ENCODE measurements around the gene BTRC. TPM values are rescaled to one million over a fixed set of nuclear protein-coding genes. Genes with fewer than 3 reads are reported as not detected.

BTRC gene
- total RNA-seq, 1 experiment from 2014 or later: 29.1 TPM

- peak; percentile 27 for ATAC-seq
- ChIA-PET CTCF (no interaction called here), RAD21 (ENCODE audit: low non-redundant PET in 1 of 2, low total read pairs in 2 of 2, uncharacterized antibody in 2 of 2, unreplicated experiment in 2 of 2) (interaction anchor here in 1 of 2 experiments (1.5 kb wide), 1 partner anchor 216 kb away, joined by 4 read pairs; no protein-coding TSS in a partner anchor), POLR2A (interaction anchor here (0.8 kb wide), 1 partner anchor 13 kb away, joined by 3 read pairs; no protein-coding TSS in a partner anchor)
- Histone ChIP-seq H3K9ac (ENCODE audit: low read length) (peak overlapping the region; percentile 86), H3K4me1 (ENCODE audit: control insufficient read depth in 1 of 2, insufficient read depth in 2 of 2, low read length in 2 of 2) (peaks cover 10 to 30% of the 10 kb centered on the region in 2 experiments; a peak in 3 of 4 replicates), H3K79me2 (ENCODE audit: insufficient read depth, low read length) (peaks cover 28% of the 10 kb centered on the region), H4K20me1 (ENCODE audit: insufficient read depth) (no peaks in the 10 kb centered on the region), H3K9me3 (ENCODE audit: control insufficient read depth in 1 of 2, insufficient read depth in 1 of 2, low read depth in 1 of 2, low read length in 2 of 2) (no peaks in the 10 kb centered on the region), H3K27me3 (ENCODE audit: insufficient read depth, low read length) (no peaks in the 10 kb centered on the region), H3K36me3 (ENCODE audit: control insufficient read depth in 1 of 2, insufficient read depth in 2 of 2, low read length in 2 of 2) (no peaks in the 10 kb centered on the region), H2AFZ (ENCODE audit: low read depth, low read length, poor library complexity, severe bottlenecking) (no peak overlapping the region), H3K4me2 (ENCODE audit: low read length) (peak overlapping the region; percentile 92), H3K9me2 (ENCODE audit: insufficient read depth) (no peaks in the 10 kb centered on the region), H3K4me3 (replicated peaks in 1 of 2; ENCODE audit: low read depth in 1 of 2, low read length in 2 of 2) (peak overlapping the region; percentile 86 to 93), H3K27ac (ENCODE audit: low read depth, low read length) (peak overlapping the region; percentile 63)
- intact Hi-C loops (cut with micrococcal nuclease): no loop called here
- BruUV-seq (replicated peaks): no TSS peak
- TF ChIP-seq ZFX (IDR thresholded peaks at IDR 0.05): peak; percentile 86
- TF ChIP-seq YY1 (IDR thresholded peaks at IDR 0.05; ENCODE audit: extremely low read depth, insufficient replicate concordance, low read depth, low read length): peak; percentile 48
- TF ChIP-seq CTCF (IDR thresholded peaks at IDR 0.05 in 2 of 3, conservative IDR thresholded peaks at IDR 0.05 in 1 of 3; ENCODE audit: borderline replicate concordance in 1 of 3, insufficient read depth in 1 of 3, low read depth in 2 of 3, low read length in 2 of 3): 0 out of 6 replicates have a peak, but pooled peaks of 1 of the 3 experiments have one; percentile 11
- no peak for TF ChIP-seq RAD21 (IDR thresholded peaks at IDR 0.05; ENCODE audit: low read depth)
- no peak for TF ChIP-seq FOSL1 (IDR thresholded peaks at IDR 0.05; ENCODE audit: low read depth)
- TF ChIP-seq ELF1 (IDR thresholded peaks at IDR 0.05; ENCODE audit: borderline replicate concordance, low read depth): no peak
- no peak for TF ChIP-seq EZH2phosphoT487 (IDR thresholded peaks at IDR 0.05; ENCODE audit: borderline replicate concordance)
- TF ChIP-seq MAX (IDR thresholded peaks at IDR 0.05): 0 out of 2 replicates have a peak, but pooled peaks have one; percentile 37
- TF ChIP-seq SP1 (IDR thresholded peaks at IDR 0.05; ENCODE audit: low read depth): no peak
- no peak for DNase-seq (ENCODE audit: low read depth, low spot score)
Observed at GRCh38 chr10:101354328-101355071, 535 bp downstream of the BTRC start.

Data from HCT116 (cell line).